Measurements from ENCODE around the gene FBXL16.
"Not testable (repeated sequence)": the region's sequence is repeated elsewhere in the genome, so short reads cannot be mapped to it uniquely, and the experiment has no call there.

FBXL16 gene

DNA sequence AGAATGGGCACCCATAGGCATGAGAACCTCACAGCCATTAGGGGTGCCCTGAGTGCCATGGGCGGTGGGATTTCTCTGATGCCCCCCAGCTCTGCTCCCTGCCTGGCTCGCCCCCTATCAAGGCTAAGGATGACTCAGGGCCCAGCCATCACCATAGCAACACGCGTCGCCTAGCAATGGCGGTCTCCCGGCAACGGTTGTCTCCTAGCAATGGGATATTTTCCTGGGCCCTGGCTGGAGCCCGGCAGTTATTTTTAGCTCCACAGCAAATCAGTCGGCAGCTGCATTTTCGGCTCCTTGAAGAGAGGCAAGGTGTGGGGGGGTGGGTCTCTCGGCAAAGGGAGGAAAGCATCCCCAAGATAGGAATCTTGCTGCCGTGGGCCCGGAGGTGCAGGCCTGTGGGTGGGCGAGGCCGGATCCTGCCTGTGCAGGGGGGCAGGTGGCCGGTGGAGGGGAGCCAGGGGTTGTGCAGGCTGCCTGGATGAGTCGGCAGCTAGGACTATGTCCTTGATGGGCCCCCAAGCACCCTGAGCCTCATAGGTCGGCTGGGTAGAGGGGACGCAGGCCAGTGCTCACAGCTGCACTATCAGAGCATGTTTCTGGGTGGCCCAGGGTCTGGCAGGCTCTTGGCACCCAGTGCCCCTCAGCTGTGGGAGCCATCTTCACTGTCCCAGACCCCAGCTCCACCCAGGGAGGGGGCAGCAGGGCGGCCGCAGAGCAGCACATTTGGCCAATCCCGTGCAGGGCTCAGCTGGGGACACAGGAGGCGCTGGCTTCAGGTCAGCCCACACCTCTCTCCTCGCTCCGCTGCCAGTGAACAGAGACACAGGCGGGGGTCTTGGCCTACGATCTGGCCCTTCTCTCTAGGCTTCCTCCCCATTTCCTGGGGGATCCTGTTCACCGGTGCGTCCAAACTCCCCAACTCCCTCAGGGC, 4.2 kb upstream of the FBXL16 start:
- no peak for DNase-seq

DNA sequence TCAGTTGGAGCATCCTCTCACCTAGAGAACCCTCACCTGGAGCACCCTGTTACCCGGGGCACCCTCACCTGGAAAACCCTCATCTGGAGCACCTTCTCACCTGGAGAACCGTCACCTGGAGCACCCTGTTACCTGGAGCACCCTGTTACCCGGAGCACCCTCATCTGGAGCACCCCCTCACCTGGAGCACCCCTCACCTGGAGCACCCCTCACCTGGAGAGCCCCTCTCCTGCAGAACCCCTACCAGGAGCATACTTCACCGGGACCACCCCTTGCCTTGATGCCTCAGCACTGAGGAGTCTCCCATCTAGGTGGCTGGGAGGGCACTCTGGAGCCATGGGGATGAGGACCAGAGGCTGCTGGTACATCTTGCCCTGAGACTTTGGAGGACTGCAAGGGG, 3.4 kb upstream of the FBXL16 start:
- DNase-seq: no peak

DNA sequence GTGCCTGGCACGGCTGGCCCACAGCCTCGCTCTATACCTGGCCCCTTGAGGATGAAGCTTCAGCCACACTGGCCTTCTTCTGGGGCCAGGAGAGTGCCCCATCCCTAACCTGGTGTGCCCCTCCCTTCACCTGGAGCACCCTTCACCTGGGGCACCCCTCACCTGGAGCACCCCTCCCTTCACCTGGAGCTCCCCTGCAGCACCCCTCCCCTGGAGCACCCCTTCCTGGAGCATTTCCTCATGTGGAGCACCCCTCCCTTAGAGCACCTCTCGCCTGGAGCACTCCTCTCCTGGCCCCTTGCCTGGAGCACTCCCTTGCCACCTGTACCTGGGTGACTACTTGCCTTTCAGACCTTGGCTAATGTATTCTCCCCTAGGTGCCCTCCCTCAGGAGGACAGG, 2.4 kb upstream of the FBXL16 start:
- no peak for DNase-seq

DNA sequence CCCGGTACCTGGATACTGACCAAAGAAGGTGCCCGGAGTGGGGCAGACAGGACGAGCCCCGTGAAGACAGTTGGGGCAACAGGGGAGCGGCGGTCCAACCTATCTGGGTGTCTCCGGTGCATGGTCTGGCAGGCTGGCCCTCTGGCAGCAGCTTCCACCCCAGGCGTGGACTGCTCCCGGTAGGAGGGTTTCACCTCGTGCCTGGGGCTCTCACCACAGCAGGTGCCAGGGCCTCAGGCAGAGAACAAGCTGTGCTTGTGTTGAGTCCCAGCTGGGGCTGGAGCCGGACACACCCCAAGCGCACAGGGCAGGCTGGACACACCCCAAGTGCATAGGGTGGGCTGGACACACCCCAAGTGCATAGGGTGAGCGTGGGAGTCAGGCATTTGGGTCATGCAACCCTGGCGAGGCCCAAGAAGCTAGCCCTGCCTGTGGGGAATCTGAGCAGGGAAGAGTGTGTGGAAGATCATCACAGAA, 1.5 kb upstream of the FBXL16 start:
- no peak for DNase-seq

DNA sequence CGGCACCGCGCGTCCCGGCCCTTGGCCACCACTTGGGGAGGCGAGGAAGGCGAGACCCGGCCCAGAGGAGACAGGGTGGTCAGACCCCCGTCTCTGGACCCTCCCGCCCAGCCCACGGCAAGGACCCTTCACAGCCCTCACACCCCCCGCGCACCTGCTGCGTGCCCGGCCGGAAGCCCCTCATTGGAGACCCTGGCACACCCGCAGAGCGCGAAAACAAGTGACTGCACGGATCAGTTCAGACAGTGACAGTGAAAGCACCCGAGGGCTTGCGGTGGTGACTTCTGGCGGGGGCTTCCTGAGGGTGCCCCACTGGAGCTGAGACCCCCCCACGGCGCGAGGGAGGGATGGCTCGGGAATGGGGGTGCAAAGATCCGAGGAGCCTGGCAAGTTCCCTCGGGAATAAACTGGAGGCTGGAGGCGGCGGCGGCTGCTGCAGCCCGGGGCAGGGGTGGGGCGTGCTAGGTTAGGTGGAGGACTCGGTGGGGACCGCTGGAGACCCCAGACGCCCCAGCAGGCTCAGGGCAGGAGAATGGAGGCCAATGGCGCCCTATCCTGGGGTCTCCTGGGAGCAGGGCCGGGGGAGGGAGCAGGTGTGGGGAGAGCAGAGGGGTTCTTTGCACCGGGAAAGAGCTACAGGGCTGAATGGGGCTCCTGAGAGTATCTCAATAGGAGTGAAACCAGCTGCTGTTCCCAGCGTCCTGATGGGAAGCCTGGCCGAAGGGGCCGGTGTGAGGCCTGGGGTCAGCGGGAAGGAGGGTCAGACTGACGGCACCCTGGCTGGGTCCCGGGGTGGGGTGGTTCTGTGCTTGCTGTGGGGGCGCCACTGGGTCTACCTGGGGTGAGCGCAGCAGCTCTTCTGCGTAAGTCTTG, 824 bp upstream of the FBXL16 start:
- no peak for DNase-seq

DNA sequence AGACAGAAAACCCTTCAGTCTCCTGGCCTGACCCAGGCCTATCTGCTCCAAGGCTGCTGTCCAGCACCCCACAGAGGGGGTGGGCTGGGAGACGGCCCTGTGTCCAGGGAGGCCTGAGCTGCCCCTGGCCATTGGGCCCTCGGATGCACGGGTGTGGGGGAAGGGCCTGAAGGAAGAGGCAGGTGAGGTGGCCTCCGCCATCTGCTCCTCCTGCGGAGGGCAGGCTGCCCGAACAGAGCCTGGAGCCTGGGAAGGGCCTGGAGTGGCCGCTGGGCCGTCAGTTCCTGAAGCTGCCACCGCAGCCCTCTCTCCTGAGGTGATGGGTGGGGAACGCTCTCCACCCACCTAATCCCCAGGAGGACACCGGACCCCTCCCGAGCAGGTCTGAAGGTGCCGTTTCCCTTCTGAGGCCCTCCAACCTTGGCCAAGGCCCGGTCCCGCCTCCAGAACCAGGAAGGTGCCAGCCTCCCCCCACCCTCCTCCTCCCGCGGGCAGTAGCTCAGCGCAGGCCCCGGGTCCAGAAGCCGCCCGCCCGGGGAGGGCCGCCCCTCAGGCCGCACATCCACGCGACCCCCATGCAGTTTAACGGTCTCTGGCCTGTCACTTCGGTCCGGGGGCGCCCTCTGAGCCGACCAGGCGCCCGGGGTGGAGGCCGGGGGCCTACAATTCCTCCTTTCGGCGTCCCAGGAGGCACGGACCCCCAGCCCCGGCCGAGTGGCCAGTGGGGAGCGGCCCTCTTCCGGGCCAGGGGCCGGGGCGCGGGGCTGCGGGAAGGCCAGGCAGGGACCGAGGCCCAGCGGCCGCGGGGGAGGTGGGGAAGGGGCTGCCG, 835 bp downstream of the FBXL16 start:
- no peak for DNase-seq

DNA sequence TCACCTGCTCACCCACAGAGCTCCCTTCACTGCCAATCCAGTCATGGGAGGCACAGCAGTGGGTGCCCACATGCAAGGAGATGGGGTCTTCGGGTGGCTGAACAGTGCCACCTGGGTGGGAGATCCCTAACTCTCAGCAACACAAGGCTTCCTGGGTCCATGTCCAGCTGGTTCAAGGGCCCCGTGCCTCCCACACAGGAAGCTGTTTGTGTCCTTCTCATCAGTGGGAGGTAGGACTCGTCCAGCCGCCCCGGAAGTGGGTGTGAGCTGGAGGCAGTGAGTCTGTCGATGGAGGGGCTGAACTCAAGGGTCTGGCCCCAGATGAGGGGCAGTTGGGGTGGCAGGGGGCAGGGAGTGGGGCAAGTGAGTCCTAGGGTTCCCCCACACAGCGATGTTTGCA, 1.6 kb downstream of the FBXL16 start:
- DNase-seq: no peak

DNA sequence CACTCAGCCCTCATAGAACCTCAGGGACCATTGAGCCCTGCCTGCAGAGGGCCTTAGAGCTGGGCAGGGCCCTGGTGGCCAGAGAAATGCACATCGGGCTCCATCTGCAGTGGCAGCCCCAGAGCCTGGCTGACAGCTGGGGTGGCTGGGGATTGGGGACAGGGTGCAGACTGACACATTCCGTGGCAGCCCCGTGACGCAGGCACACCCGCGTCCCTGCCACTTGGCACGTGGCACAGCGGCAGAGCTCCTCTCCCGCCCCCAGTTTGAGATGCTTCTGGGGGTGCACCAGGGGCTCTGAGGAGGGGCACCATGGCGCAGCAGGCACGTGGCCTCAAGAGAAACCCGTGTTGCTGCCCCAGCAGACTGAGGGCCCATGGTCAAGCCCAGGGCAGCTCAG, 2.2 kb downstream of the FBXL16 start:
- no peak for DNase-seq

DNA sequence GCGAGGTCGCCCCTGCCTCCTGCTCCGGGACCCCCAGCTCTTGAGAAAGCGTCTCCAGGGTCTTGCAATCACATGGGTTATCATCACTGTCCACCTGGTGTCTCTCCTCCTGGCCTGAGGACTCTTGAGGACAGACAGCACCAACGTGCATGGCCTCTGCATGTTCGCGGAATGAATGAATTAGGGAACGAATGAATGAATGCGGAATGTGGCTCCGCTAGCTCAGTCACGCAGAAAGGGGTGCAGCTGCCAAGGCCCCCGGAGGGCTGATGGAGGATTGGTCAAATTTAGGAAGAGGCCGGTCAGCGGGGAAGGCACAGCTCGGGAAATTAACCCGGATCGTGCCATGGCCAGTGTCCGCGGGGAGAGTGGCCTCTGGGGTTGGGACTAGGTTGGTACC, 3.3 kb downstream of the FBXL16 start:
- no peak for DNase-seq

DNA sequence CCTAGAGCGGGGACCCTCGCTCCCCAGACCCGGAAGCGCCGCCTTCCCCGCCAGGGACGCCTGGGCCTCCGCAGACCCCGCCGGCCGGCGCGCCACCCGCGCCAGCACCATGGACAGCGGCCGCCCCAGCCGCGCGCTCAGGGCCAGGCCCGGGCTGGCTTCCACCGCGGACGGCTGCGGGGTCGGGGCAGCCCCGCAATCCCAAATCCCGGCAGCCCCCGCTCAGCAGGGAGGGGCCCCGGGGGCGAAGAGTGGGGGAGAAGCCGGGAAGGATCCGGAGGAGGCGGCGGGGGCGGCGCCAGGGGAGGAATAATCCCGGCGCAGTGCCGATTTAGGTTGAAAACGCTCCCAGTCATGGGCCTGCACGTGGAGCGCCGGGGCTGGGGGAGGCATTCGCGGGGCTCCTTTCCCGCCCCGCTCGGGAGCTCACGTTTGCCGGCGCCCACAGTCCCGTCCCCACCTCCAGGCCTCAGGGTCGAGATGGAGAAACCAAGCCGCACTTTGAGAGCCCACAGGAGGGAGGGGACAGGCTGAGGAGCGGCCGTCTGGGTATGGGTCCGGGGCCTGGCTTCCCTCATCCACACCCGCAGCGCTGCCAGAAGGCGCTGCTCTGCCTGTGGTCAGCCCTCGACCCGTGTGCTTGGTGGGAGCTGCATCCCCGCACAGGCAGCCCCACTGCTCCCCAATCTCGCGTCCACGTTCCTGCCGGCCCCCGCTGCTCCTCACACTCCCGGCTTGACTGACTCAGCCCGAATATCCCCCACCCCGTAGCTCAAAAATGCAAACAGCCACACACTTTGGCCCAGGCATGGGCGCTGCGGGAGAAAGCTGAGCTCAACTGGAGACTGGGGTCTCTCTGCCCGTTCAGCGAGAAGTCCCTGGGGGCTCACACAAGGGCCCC, 4.7 kb downstream of the FBXL16 start:
- peak in 2 of 5 donors; percentile 42 to 56 for DNase-seq

DNA sequence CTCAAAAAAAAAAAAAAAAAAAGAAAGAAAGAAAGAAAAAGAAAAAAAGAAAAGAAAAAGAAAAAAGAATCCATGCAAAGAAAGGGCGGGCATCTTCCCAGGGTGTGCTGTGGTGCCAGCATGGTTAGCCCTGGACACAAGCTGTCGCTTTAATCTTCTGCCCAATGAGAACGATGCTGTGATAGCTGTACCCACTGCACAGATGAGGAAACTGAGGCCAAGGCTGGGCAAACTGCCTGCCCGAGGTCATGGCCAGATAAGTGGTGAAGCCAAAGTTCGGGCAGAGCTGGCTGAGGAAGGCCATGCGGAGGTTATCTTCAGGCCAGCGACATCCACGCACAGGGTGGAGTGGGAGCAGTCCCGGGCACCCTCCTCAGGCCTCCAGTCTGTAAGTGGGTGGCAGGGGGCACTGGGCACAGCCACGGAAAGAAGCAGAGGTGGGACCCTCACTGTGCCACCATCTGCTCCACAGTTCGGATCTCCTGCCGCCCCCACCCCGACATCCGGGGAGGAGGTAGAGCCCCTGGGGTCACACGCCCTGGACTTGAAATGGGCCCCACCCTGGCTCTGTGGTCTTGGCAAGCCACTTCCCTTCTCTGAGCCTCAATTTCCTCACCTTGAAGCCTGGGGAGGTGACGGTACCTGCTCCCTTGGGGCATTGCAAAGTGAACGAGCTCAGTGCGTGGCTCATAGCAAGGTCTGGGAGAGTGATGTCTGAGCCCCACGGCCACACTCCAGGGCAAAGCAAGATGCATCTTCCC, 6.5 kb downstream of the FBXL16 start:
- no peak for DNase-seq

DNA sequence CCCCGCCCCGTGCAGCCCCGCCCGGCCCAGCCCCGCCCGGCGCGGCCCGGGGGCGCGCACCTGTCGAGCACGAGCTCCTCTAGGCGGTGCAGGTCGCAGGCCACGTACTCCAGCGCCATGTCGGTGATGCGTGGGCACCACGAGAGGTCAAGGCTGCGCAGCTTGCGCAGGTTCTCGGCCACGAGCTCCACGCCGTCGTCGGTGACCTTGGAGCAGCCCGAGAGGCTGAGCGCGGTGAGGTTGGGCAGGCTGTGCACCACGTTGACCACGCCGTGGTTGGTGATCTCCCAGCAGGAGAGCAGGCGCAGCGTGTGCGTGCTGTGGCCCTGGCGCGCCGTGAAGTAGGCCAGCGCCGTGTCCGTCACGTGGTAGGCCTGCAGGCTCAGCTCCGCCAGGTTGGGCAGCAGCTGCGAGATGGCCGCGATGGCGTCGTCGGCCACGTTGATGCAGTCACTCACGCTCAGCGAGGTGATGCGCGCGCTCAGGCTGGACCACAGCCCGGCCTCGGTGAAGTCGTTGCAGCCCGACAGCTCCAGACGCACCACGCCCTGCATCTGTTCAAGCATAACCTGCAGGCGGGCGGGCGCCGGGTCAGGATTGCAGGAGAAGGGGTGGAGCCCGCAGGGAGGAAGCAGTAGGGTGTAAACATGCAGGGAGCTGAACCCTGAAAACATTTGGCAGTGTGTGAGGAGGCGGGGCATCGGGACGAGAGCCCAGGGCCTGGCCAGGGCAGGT, 10.1 kb downstream of the FBXL16 start:
- DNase-seq: peak; percentile 47 to 72 (median 60)

DNA sequence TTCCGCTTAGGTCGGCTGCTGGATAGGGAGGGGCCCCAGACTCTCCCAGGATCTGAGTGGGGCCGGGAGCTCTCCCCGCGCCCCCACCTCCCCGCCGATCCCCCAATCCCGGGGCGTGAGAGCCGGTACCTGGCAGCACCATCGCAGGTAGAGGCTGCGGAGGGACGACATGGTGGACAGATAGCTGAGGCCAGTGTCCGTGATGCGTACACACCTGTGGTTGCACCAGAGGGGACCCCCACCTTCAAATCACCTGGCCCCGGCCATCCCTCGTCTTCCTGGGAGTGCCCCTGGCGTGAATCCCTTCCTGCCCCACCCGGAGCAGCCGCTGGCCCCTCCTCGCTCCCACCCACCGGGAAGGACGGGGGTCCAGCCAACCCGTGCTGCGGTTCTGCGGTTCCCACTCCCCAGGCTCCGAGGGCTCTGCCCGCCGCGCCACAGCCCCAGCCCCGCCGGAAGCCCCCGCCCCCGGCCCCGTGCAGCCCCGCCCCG, 10.7 kb downstream of the FBXL16 start:
- no peak for DNase-seq

DNA sequence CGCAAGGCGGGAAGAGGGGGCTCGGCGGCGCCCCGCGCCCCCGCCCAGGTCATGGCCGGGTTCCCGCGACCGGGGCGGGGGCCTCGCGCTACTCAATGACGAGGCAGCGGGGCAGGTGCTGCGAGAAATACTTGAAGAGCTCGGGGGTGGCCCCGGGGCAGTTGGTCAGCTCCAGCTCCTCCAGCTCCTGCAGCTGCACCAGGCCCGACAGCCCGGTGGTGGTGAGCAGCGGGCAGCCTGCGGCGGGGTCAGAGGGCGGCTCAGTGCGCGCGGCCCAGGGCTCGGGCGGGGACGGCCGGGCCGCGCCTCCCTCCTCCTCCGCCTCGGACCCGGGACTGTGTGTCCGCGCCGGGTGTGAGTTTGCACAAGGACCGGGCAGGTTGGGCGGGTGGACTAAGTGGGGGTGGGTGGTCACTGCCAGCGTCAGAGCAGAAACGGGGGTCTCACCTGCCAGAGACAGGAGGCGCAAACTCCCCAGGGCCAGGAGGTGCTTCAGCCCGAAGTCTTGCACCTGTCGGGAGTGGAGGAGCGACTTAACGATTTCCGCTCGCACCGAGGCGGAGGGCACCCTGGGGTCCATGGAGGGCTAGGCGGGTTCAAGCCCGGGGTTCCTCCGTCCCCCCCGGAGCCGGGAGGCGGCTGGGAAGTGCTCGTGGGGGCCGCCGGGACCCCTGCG, 11.3 kb downstream of the FBXL16 start:
- no peak for DNase-seq

DNA sequence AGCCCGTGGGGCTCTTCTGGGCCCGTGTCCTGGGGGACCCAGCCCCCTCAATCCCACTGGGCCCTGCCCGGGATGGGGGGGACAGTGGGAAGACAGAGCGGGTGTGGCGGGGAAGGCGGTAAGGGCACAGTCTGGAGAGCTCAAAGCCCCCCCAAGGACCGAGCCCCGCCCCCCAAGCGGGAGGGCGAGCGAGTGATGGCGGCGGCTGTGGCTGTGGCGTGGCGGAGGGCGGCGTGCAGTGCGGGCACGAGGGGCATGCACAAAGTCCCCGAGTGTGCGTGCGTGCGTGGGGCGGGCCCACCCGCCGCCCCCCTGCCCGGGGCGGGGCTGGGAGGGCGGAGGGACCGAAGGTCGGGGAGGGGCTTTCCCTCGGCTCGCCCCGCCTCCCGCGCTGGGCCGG, 11.8 kb downstream of the FBXL16 start:
- no peak for DNase-seq

DNA sequence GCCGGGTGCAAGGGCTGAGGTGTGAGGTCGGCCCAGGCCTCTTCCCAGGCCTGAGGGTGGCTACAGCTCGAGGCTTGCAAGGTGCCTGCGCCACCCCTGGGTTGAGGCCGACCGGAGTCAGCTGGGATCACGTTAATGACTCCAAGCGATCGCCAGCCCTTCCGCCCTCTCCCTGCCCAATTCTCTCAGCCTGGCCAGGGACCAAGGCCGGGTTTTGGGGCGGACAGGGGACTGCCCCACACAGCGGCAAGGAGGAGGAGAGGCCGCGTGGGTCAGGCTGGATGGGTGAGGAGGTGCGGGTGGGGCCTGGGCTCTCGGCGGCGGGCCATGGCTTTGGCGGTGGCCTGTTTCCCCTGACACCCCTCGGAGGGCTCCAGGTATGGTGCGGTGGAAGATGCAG, 12.2 kb downstream of the FBXL16 start:
- DNase-seq: no peak

DNA sequence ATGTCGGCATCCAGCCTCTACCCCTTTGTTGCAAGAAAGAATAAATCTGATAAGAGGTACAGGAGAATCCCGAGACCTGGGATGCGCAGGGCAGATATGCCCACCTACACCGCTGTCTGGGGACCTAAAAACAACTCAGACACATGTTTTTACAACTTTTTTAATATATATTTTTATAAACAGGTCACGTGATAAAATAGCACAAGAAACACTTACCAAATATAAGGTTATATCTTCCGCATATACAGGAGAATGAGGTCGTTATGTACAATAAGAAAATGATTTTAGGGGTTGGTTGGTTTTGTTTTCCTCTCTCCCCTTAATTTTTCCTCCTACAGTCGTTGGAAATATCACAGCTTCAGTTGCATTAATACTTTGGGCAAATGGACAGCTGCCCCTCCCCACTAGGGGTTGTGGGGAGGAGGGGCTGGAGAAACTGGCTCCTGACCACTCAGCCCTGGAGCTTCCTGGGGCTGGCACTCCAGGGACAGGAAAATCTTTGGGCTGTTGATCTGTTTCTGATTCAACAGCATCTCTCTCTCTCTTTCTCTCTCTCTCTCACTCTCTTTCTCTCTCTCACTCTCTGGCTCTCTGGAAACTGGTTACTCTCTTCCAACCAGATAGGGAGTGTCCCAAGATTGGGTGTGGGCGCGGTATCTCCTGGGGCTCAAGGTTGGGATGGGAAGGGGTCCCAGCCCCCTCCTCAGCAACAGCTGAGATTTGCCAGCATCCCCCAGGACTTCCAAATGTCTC, 13.1 kb downstream of the FBXL16 start:
- DNase-seq: no peak

DNA sequence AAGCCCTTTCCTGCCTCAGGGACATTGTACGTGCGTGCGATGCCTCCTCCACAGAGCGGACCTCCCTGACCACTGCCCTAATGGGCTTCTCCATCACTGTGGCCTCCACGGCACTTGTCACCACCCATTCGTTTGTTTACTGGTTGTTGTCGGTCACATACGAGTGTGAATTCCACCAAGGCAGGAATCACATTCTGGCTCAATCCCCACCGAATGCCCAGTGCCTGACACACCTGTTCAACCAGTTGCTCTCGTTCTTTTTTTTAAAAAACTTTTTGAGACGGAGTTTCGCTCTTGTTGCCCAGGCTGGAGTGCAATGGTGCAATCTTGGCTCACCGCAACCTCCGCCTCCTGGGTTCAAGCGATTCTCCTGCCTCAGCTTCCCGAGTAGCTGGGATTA, 14.4 kb downstream of the FBXL16 start:
- not testable (repeated sequence) for DNase-seq

Measured in T-helper 1 cell (primary cell).